Activated CD8-positive, alpha-beta T cell treated with anti-CD3 and anti-CD28 coated beads, Interleukin-2, amount 10 ng/mL, durations not matched to agents 7 days and 5 days (primary cell): ENCODE measurements around the gene PLPP1. TPM values are rescaled to one million over a fixed set of nuclear protein-coding genes. Genes with fewer than 3 reads are reported as not detected.

Source experiments
- ATAC-seq: fragments of 150-1000 bp; cut with Tn5 transposase; one replicate; pipeline ENCODE4 v1.10.0; 2021; ENCODE audit warnings: moderate library complexity
- CTCF ChIA-PET: fragments of 350-600 bp; sonication (Branson Sonifier 250); formaldehyde crosslinking; loops from one replicate; lab custom pipeline; 2021; ENCODE audit warnings: antibody characterized with exemption; lab: Charles Lee
- POLR2A ChIA-PET: fragments of 350-600 bp; sonication (Branson Sonifier 250); formaldehyde crosslinking; loops from one replicate; lab custom pipeline; 2021; ENCODE audit warnings: antibody characterized with exemption; lab: Charles Lee
- DNase-seq: peaks from one replicate; pipeline ENCODE4 v3.0.0-alpha.2; 2020
- H3K27ac Mint-ChIP-seq: one replicate; pipeline ENCODE4 v1.8.0; 2021; ENCODE audit warnings: mild to moderate bottlenecking, mixed read lengths
- H3K27me3 Mint-ChIP-seq: one replicate; pipeline ENCODE4 v1.8.0; 2021; ENCODE audit warnings: low read depth, mixed read lengths
- H3K36me3 Mint-ChIP-seq: one replicate; pipeline ENCODE4 v1.8.0; 2021; ENCODE audit warnings: low read depth, mixed read lengths
- H3K4me1 Mint-ChIP-seq: one replicate; pipeline ENCODE4 v1.8.0; 2021; ENCODE audit warnings: low read depth, mixed read lengths
- H3K4me3 Mint-ChIP-seq: one replicate; pipeline ENCODE4 v1.8.0; 2021; ENCODE audit warnings: mild to moderate bottlenecking, mixed read lengths
- H3K9me3 Mint-ChIP-seq: one replicate; pipeline ENCODE4 v1.8.0; 2022; ENCODE audit warnings: mixed read lengths; ENCODE audit not compliant: insufficient read depth
- total RNA-seq, 2 experiments: library from RNA; stranded (reverse); gene quantifications; one replicate each; pipeline ENCODE4 v1.2.3, GENCODE V29; 2021

PLPP1 gene
- total RNA-seq, 2 experiments from 2014 or later = 27.0 to 27.2 TPM

DNA sequence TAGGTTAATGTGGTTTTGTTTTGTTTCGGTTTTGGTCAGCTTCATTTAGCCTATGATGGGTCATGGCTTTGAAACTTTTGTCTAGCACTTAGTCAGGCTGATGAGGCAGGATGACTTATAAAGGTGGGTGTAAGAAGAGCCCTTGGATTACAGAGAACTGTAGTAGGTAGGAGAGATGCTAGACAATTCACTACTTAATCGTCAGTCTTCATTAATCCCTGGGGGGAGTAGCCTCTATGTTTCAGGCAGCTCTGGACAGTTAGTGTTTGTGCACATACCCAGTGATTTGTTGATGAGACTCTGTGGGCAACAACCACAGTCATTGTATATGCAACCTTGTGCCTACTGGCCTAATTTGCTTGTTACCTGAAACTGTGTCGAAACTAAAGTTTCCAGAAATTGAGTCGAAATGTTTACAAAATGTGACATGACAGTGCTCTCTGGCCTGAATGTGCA, 113.7 kb downstream of the PLPP1 start:
- Mint-ChIP-seq H3K4me1 (peaks cover 25% of the 10 kb centered on the region), H3K9me3 (peaks cover 6% of the 10 kb centered on the region), H3K4me3 (no peak overlapping the region), H3K27me3 (no peaks in the 10 kb centered on the region), H3K36me3 (peaks cover 50% of the 10 kb centered on the region), H3K27ac (no peak overlapping the region)
- ChIA-PET POLR2A (no interaction called here), CTCF (no interaction called here)
- peak; percentile 90 for ATAC-seq
- peak; percentile 31 for DNase-seq

DNA sequence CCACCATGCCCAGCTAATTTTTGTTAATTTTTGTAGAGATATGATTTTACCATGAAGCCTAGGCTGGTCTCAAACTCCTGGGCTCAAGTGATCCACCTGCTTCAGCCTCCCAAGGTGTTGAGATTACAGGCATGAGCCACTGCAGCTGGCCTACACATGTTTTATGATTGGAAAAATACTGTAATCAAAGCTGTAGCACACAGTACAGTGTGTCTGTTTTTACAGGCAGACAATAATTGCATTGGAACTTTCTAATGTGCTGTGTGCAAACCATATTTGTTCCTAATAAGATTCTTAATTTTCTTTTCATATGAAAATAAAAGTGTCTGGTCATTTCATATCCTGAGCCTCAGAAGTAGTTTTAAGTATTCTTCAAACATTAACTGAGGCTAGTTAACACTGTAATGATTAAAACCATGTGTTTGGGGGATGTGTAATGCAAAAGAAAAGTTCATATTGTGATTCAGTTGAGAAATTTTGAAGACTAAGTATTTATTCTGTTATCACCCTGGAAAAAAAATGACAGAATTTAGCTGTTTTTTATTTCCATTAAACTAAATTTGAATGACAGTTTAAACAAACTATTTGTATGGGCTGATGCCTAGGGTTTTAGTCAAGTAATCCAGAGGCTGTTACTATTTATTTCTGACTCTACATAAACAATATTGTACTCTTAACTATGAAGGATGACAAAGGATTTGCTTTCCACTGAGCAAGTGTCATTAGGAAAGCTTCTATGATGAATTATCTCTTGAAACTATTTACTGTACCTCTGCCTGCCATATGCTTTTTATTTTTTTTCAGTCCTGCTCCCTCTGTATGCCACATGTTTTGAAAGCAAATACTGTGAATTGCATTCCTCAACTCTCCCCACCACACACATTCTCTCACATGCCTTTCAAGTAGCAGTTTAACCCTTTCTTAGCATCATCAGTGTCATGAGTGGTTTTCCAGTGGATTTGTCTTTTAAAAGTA, 115.5 kb downstream of the PLPP1 start:
- peak overlapping the region; percentile 25 for H3K27ac Mint-ChIP-seq
- POLR2A ChIA-PET = no interaction called here
- peaks cover 6% of the 10 kb centered on the region for H3K9me3 Mint-ChIP-seq
- no peak overlapping the region for H3K4me3 Mint-ChIP-seq
- CTCF ChIA-PET = interaction anchor here (2.8 kb wide), 1 partner anchor 273 kb away, joined by 13 read pairs; no protein-coding TSS in a partner anchor
- H3K4me1 Mint-ChIP-seq = peaks cover 25% of the 10 kb centered on the region
- no peak for ATAC-seq
- no peaks in the 10 kb centered on the region for H3K27me3 Mint-ChIP-seq
- H3K36me3 Mint-ChIP-seq = peaks cover 56% of the 10 kb centered on the region
- DNase-seq = no peak

GRCh38 chr5:55416306-55416705, 118.5 kb downstream of the PLPP1 start:
- CTCF ChIA-PET = interaction anchor here (1.4 kb wide), 1 partner anchor 10 kb away, joined by 3 read pairs; no protein-coding TSS in a partner anchor
- Mint-ChIP-seq H3K27ac (no peak overlapping the region), H3K4me1 (peaks cover 20% of the 10 kb centered on the region), H3K9me3 (no peaks in the 10 kb centered on the region), H3K27me3 (no peaks in the 10 kb centered on the region), H3K36me3 (peaks cover 36% of the 10 kb centered on the region), H3K4me3 (no peak overlapping the region)
- DNase-seq (no peak), ATAC-seq (no peak)
- POLR2A ChIA-PET = no interaction called here

DNA sequence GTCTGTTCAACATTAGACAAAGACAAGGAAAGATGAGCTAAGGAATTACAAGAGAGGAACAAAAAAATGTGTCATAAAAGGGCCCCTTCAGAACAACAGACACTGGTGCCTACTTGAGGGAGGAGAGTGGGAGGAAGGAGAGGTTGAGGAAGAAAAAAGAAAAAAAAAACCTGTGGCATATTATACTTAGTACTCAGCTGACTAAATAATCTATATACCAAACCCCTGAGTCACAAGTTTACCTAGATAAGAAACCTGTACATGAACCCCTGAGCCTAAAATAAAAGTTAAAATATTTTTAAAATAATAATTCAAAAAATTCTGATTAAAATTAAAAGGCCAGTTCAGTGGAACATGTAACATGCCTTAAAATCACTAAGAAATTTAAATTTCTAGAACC, 119.7 kb downstream of the PLPP1 start:
- Mint-ChIP-seq H3K36me3 (peaks cover 34% of the 10 kb centered on the region), H3K4me3 (no peak overlapping the region), H3K27me3 (no peaks in the 10 kb centered on the region), H3K27ac (no peak overlapping the region), H3K4me1 (peaks cover 8% of the 10 kb centered on the region), H3K9me3 (no peaks in the 10 kb centered on the region)
- no peak for DNase-seq
- CTCF ChIA-PET = no interaction called here
- POLR2A ChIA-PET = no interaction called here
- no peak for ATAC-seq

- H3K4me3 Mint-ChIP-seq = no peak overlapping the region
- ChIA-PET CTCF (interaction anchor here (1.4 kb wide), 1 partner anchor 102 kb away, joined by 3 read pairs; no protein-coding TSS in a partner anchor), POLR2A (interaction anchor here (0.5 kb wide), 1 partner anchor 1102 kb away, joined by 3 read pairs; no protein-coding TSS in a partner anchor)
- H3K9me3 Mint-ChIP-seq = no peaks in the 10 kb centered on the region
- H3K4me1 Mint-ChIP-seq = peaks cover 4% of the 10 kb centered on the region
- peaks cover 32% of the 10 kb centered on the region for H3K36me3 Mint-ChIP-seq
- H3K27me3 Mint-ChIP-seq = no peaks in the 10 kb centered on the region
- DNase-seq (no peak), ATAC-seq (no peak)
- H3K27ac Mint-ChIP-seq = no peak overlapping the region
These were observed 121.1 kb downstream of the PLPP1 start for GRCh38 chr5:55413644-55414043.

DNA sequence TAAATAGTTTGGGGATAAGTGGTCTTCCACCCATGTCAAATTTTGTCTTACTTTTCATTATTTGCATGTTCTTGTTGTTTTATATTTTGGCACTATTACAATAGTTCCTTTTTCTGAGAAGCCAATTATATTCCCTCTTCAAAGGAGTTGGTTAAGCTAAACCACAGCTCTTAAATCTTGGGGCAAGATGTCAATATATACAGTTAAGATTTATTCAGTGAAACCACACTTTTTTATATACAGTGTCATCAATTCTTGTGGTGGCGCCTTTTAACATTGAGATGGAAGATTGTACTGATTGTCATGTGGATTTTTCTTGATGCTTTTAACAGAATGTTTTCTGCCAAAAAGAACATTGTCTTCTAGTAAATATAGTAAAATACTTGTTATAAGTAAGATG, 122.9 kb downstream of the PLPP1 start:
- Mint-ChIP-seq H3K4me1 (peaks cover 4% of the 10 kb centered on the region), H3K9me3 (no peaks in the 10 kb centered on the region), H3K36me3 (peaks cover 33% of the 10 kb centered on the region), H3K27ac (no peak overlapping the region), H3K4me3 (no peak overlapping the region), H3K27me3 (no peaks in the 10 kb centered on the region)
- no peak for DNase-seq
- no peak for ATAC-seq
- ChIA-PET POLR2A (no interaction called here), CTCF (interaction anchor here (1.0 to 1.6 kb wide), 2 partner anchors 10 to 280 kb away, joined by 3 to 4 read pairs; no protein-coding TSS in a partner anchor)

- Mint-ChIP-seq H3K36me3 (peaks cover 34% of the 10 kb centered on the region), H3K4me1 (peaks cover 4% of the 10 kb centered on the region), H3K27me3 (no peaks in the 10 kb centered on the region), H3K27ac (no peak overlapping the region), H3K4me3 (no peak overlapping the region), H3K9me3 (no peaks in the 10 kb centered on the region)
- ATAC-seq (no peak), DNase-seq (no peak)
- CTCF ChIA-PET = interaction anchor here (1.6 to 2.8 kb wide), 2 partner anchors 9 to 281 kb away, joined by 4 to 10 read pairs; no protein-coding TSS in a partner anchor
- POLR2A ChIA-PET = no interaction called here
These were observed 123.9 kb downstream of the PLPP1 start for GRCh38 chr5:55410845-55411244.

DNA sequence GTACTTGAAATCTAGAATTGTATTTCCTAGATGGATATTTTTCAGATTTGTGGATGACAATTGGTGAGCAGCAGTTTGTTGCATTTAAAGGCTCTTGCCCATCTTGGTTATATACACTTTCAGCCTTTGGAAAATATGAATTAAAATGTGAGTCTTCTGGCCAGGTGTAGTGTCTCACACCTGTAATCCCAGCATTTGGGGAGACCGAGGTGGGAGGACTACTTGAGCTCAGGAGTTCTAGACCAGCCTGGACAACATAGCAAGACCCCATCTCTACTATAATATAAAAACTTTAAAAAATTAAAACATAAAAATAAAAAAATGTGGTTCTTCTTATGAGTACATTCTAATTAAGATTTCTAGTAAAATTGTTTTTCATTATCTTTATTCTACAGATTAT, 125.0 kb downstream of the PLPP1 start:
- CTCF ChIA-PET = interaction anchor here (1.1 to 2.8 kb wide), 2 partner anchors 66 to 282 kb away, joined by 3 to 10 read pairs; no protein-coding TSS in a partner anchor
- H3K27me3 Mint-ChIP-seq = no peaks in the 10 kb centered on the region
- H3K9me3 Mint-ChIP-seq = no peaks in the 10 kb centered on the region
- H3K4me3 Mint-ChIP-seq = no peak overlapping the region
- no peak for DNase-seq
- POLR2A ChIA-PET = no interaction called here
- H3K4me1 Mint-ChIP-seq = peaks cover 4% of the 10 kb centered on the region
- peaks cover 27% of the 10 kb centered on the region for H3K36me3 Mint-ChIP-seq
- ATAC-seq = no peak
- H3K27ac Mint-ChIP-seq = no peak overlapping the region

- Mint-ChIP-seq H3K4me1 (peaks cover 4% of the 10 kb centered on the region), H3K9me3 (no peaks in the 10 kb centered on the region), H3K36me3 (peaks cover 26% of the 10 kb centered on the region), H3K27me3 (no peaks in the 10 kb centered on the region), H3K27ac (no peak overlapping the region), H3K4me3 (no peak overlapping the region)
- ATAC-seq (no peak), DNase-seq (no peak)
- ChIA-PET POLR2A (no interaction called here), CTCF (interaction anchor here (2.8 kb wide), 1 partner anchor 284 kb away, joined by 10 read pairs; no protein-coding TSS in a partner anchor)
These were observed 126.8 kb downstream of the PLPP1 start for GRCh38 chr5:55407984-55408383.

- DNase-seq (peak; percentile 40), ATAC-seq (peak; percentile 57)
- Mint-ChIP-seq H3K36me3 (peaks cover 23% of the 10 kb centered on the region), H3K27me3 (no peaks in the 10 kb centered on the region), H3K4me3 (no peak overlapping the region), H3K27ac (no peak overlapping the region), H3K4me1 (peaks cover 4% of the 10 kb centered on the region), H3K9me3 (no peaks in the 10 kb centered on the region)
- CTCF ChIA-PET = interaction anchor here (0.7 to 3.7 kb wide), 4 partner anchors 235 to 513 kb away, joined by 3 to 32 read pairs (median 3); no protein-coding TSS in a partner anchor
- POLR2A ChIA-PET = no interaction called here
These were observed 127.6 kb downstream of the PLPP1 start for GRCh38 chr5:55407059-55407684.

GRCh38 chr5:55406292-55406691, 128.5 kb downstream of the PLPP1 start:
- no peak overlapping the region for H3K27ac Mint-ChIP-seq
- H3K4me1 Mint-ChIP-seq = no peaks in the 10 kb centered on the region
- no peaks in the 10 kb centered on the region for H3K27me3 Mint-ChIP-seq
- H3K9me3 Mint-ChIP-seq = no peaks in the 10 kb centered on the region
- ChIA-PET CTCF (interaction anchor here (0.7 to 3.7 kb wide), 7 partner anchors 10 to 513 kb away, joined by 3 to 32 read pairs (median 3); no protein-coding TSS in a partner anchor), POLR2A (no interaction called here)
- ATAC-seq (no peak), DNase-seq (no peak)
- H3K36me3 Mint-ChIP-seq = peaks cover 26% of the 10 kb centered on the region
- no peak overlapping the region for H3K4me3 Mint-ChIP-seq
